ENCODE results near the gene CRB3. TPM values are rescaled to one million over a fixed set of nuclear protein-coding genes. Genes with fewer than 3 reads are reported as not detected.

CRB3 gene
- total and polyA plus RNA-seq, 11 donors = 0.28 to 1.6 (median 0.46) TPM; not detected in 7

GRCh38 chr19:6476896-6477431 is 12.9 kb downstream of the CRB3 start:
- H3K27me3 ChIP-seq = peaks cover 18 to 51% (median 27%) of the 10 kb centered on the region in 9 donors
- TF ChIP-seq CTCF (IDR thresholded peaks at IDR 0.05) = no peak
- TF ChIP-seq POLR2A (IDR thresholded peaks at IDR 0.05) = no peak
- intact Hi-C loops (cut with DNase I) = no loop called here
- no peak for DNase-seq
- no peaks in the 10 kb centered on the region for H3K9me3 ChIP-seq
- H3K4me1 ChIP-seq = peaks cover 0 to 18% (median 3%) of the 10 kb centered on the region in 12 donors
- peak overlapping the region in 3 of 12 donors; percentile 8 to 24 (median 14) for H3K4me3 ChIP-seq
- peaks cover 0 to 26% (median 0%) of the 10 kb centered on the region in 9 donors for H3K36me3 ChIP-seq
- 12 to 60% (median 18%) methylated on average over 1 to 29 of the region's 29 CpGs for WGBS, 4 donors
- ATAC-seq = no peak
- no peak overlapping the region for H3K27ac ChIP-seq

- no peak for TF ChIP-seq POLR2A (IDR thresholded peaks at IDR 0.05)
- TF ChIP-seq CTCF (IDR thresholded peaks at IDR 0.05) = no peak
- peaks cover 0 to 18% (median 3%) of the 10 kb centered on the region in 12 donors for H3K4me1 ChIP-seq
- H3K27ac ChIP-seq = no peak overlapping the region
- DNase-seq = no peak
- no peaks in the 10 kb centered on the region for H3K9me3 ChIP-seq
- intact Hi-C loops (cut with DNase I) = no loop called here
- no peak for ATAC-seq
- peaks cover 0 to 26% (median 0%) of the 10 kb centered on the region in 9 donors for H3K36me3 ChIP-seq
- no peak overlapping the region for H3K4me3 ChIP-seq
- 79 to 93% (median 80%) methylated on average over 2 to 13 of the region's 13 CpGs for WGBS, 4 donors
- peaks cover 18 to 57% (median 27%) of the 10 kb centered on the region in 9 donors for H3K27me3 ChIP-seq
These were observed 14.7 kb downstream of the CRB3 start for GRCh38 chr19:6478815-6479214.

- TF ChIP-seq CTCF (IDR thresholded peaks at IDR 0.05) (no peak), POLR2A (IDR thresholded peaks at IDR 0.05) (no peak)
- Histone ChIP-seq H3K4me3 (no peak overlapping the region), H3K4me1 (peaks cover 0 to 18% (median 3%) of the 10 kb centered on the region in 12 donors), H3K27me3 (peaks cover 17 to 56% (median 25%) of the 10 kb centered on the region in 9 donors), H3K9me3 (no peaks in the 10 kb centered on the region), H3K27ac (no peak overlapping the region), H3K36me3 (peaks cover 0 to 18% (median 0%) of the 10 kb centered on the region in 9 donors)
- intact Hi-C loops (cut with DNase I) = no loop called here
- DNase-seq = no peak
- ATAC-seq = no peak
- WGBS, 4 donors = 50 to 83% (median 57%) methylated on average over 5 to 7 of the region's 7 CpGs
These were observed 15.8 kb downstream of the CRB3 start for GRCh38 chr19:6479836-6480398.

GRCh38 chr19:6480848-6481415 is 16.9 kb downstream of the CRB3 start:
- WGBS, 4 donors = 74 to 81% (median 78%) methylated on average over 10 of the region's 10 CpGs
- DNase-seq (no peak), ATAC-seq (peak in 1 of 4 donors; percentile 20)
- peaks cover 7 to 46% (median 14%) of the 10 kb centered on the region in 9 donors for H3K27me3 ChIP-seq
- H3K4me1 ChIP-seq = peaks cover 0 to 12% (median 0%) of the 10 kb centered on the region in 12 donors
- peak overlapping the region in 8 of 12 donors; percentile 10 to 68 (median 34) for H3K4me3 ChIP-seq
- H3K9me3 ChIP-seq = no peaks in the 10 kb centered on the region
- H3K27ac ChIP-seq = peak overlapping the region in 1 of 12 donors; percentile 88
- TF ChIP-seq CTCF (IDR thresholded peaks at IDR 0.05) = no peak
- no peak for TF ChIP-seq POLR2A (IDR thresholded peaks at IDR 0.05)
- intact Hi-C loops (cut with DNase I) = no loop called here
- H3K36me3 ChIP-seq = peaks cover 0 to 10% (median 0%) of the 10 kb centered on the region in 9 donors
